ENCODE measurements around the gene MFNG.

GRCh38 chr22:37510091-37510490 lies 23.9 kb upstream of the MFNG start:
- no peak for TF ChIP-seq POLR2A (IDR thresholded peaks at IDR 0.05; ENCODE audit: low read length)
- TF ChIP-seq GATA1 (IDR thresholded peaks at IDR 0.05; ENCODE audit: low read depth, low read length), result no peak
